ENCODE data around the gene PCK1.

PCK1 gene

DNA sequence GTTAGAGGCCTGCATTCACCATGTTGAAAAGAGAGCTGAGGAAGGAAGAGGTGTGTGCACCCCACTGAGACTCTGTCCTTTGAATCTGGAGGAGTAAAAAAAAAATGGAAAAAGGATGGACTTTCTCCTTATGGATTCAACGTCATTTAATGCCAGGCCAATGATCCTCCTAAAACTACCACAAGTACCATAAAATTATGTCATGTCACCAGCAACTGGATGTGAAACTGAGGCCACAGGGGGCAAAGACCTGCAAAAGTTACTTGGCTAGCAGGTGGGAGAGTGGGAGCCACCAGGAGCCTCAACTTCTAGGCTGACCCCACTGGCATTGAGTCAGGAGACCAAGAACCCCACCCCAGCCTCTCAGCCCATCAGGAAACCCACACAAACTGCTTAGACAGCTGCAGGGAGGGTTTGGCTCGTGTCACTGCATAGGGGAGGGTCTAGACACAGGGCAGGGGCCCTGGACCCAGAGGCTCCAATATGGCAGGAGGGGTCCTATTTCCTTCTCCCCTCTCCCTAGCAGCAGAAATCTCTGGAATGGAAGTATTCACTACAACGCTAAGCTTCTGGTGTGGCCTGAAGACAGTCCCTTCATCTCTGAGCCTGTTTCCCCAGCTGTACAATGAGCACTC, 11.0 kb downstream of the PCK1 start:
- H3K4me3 ChIP-seq (replicated peaks in 1 of 2; ENCODE audit: low read depth in 2 of 2, low read length in 2 of 2) = no peak overlapping the region
- no peak for DNase-seq (ENCODE audit: low read depth in 2 of 2)
- no peak for TF ChIP-seq CTCF (IDR thresholded peaks at IDR 0.05; ENCODE audit: low read depth, low read length)

DNA sequence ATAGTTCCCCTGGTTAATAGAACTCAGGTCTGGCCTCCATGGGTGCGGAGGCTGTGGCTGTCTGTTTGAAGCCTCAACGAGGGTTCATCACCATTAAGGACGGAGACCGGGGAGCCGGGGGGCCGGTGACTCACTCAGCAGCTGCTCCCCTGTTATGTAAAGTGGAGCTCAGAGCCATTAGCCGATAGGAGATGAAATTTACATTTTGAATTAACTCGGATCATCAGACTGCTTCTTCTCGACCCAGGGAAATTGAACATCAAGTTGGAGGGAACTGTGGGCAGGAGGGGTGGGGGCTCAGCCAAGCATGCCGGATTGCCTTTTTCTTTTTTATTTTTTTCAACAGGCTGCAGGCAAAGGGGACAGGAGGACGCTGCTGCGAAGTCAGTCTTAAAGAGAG, 12.3 kb downstream of the PCK1 start:
- no peak for TF ChIP-seq CTCF (IDR thresholded peaks at IDR 0.05; ENCODE audit: low read depth, low read length)
- DNase-seq (ENCODE audit: low read depth in 2 of 2) = no peak
- no peak overlapping the region for H3K4me3 ChIP-seq (replicated peaks in 1 of 2; ENCODE audit: low read depth in 2 of 2, low read length in 2 of 2)

DNA sequence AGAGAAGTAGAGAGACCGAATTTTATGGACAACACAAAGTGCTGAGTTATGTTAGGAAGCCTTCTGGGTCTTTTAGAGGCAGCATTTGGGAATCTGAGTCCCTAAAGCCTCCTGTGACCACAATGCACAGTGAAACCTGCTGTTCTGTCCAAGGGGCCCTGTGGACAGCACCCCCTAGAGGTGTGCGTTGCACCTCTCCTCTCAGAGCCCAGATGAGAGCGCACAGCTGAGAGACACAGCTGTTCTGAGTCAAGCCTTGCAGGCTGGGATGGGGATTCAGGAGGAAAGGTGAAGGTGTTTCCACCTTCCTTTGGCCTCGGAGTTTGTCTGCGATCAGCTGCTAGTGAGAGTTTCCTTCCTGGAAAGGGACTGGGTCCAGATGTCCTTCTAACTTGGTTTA, 13.0 kb downstream of the PCK1 start:
- TF ChIP-seq CTCF (IDR thresholded peaks at IDR 0.05; ENCODE audit: low read depth, low read length) = no peak
- no peak overlapping the region for H3K4me3 ChIP-seq (replicated peaks in 1 of 2; ENCODE audit: low read depth in 2 of 2, low read length in 2 of 2)
- no peak for DNase-seq (ENCODE audit: low read depth in 2 of 2)

- TF ChIP-seq CTCF (IDR thresholded peaks at IDR 0.05; ENCODE audit: low read depth, low read length) = no peak
- no peak overlapping the region for H3K4me3 ChIP-seq (replicated peaks in 1 of 2; ENCODE audit: low read depth in 2 of 2, low read length in 2 of 2)
- DNase-seq (ENCODE audit: low read depth in 2 of 2) = no peak
Measured at GRCh38 chr20:57574954-57575353, 14.0 kb downstream of the PCK1 start.

GRCh38 chr20:57576002-57576401, 15.1 kb downstream of the PCK1 start:
- H3K4me3 ChIP-seq (replicated peaks in 1 of 2; ENCODE audit: low read depth in 2 of 2, low read length in 2 of 2) = no peak overlapping the region
- no peak for TF ChIP-seq CTCF (IDR thresholded peaks at IDR 0.05; ENCODE audit: low read depth, low read length)
- no peak for DNase-seq (ENCODE audit: low read depth in 2 of 2)

DNA sequence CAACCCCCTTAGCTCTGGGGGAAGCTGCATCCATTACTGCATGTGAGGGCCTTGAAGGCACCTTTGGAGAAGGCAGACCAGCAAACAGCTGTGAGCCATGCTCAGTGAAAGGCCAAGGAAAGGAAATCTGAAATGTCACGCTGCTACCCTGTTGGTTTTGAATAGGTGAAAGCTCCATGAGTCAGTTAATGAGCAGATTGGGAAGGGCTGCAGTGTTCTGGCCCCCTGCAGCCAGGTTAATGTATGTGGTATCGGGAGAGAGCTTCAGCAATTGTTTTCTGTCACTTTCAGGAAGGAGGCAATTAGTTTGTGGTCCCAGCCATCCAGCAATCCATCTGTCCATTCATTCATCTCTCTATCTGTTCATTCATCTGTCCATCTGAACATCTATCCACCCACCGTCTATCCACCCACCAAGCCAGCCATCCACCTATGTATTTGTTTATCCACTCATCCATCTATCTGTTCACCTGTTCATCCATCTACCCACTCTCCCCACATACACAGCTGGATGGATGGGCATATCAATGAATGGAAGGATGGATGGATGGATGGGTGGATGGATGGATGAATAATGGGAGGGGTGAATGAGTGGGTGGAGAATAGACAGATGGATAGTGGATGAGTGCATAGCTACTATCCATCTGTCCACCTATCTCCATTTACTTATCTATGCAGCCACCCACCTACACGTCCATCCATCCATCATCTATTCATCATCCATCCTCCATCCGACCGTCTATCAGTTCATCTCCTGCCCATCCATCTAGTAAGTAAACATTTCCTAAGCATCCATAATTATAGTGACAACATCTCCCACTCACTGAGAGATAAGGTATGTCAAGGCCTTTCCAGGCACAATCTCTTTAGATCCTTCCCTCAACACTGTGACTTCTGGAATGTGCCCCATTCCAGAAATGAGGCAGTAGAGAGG, 16.0 kb downstream of the PCK1 start:
- DNase-seq (ENCODE audit: low read depth in 2 of 2) = no peak
- no peak for TF ChIP-seq CTCF (IDR thresholded peaks at IDR 0.05; ENCODE audit: low read depth, low read length)
- no peak overlapping the region for H3K4me3 ChIP-seq (replicated peaks in 1 of 2; ENCODE audit: low read depth in 2 of 2, low read length in 2 of 2)

All from cardiac fibroblast (primary cell).